HepG2 (cell line): ENCODE measurements around the gene SLC12A5. TPM values are rescaled to one million over a fixed set of nuclear protein-coding genes. Genes with fewer than 3 reads are reported as not detected.

Source experiments
- ATF3 ChIP-seq: sonication (generic); formaldehyde crosslinking; IDR thresholded peaks from 2 replicates; pipeline ENCODE4 v1.4.0; 2020; ENCODE audit warnings: missing genetic modification reagents
- GZF1 ChIP-seq: sonication (generic); formaldehyde crosslinking; IDR thresholded peaks from 2 replicates; pipeline ENCODE4 v1.5.1; 2020; ENCODE audit warnings: mild to moderate bottlenecking, missing genetic modification reagents
- IKZF1 ChIP-seq: fragments of 450-650 bp; IDR thresholded peaks from 2 replicates; pipeline ENCODE4 v1.7.1; 2016
- IKZF5 ChIP-seq: IDR thresholded peaks from 2 replicates; pipeline ENCODE4 v1.6.1; 2018; ENCODE audit warnings: missing genetic modification reagents, mild to moderate bottlenecking, missing compliant biosample characterization
- PAF1 ChIP-seq: IDR thresholded peaks from 2 replicates; pipeline ENCODE4 v1.6.1; 2016; ENCODE audit warnings: missing genetic modification reagents, missing compliant biosample characterization
- PATZ1 ChIP-seq: sonication (generic); formaldehyde crosslinking; IDR thresholded peaks from 2 replicates; pipeline ENCODE4 v1.4.0; 2020; ENCODE audit warnings: missing genetic modification reagents
- SMAD3 ChIP-seq: sonication (generic); formaldehyde crosslinking; IDR thresholded peaks from 2 replicates; pipeline ENCODE4 v1.4.0; 2020; ENCODE audit warnings: missing genetic modification reagents
- SOX5 ChIP-seq: IDR thresholded peaks from 2 replicates; pipeline ENCODE4 v1.6.1; 2016; ENCODE audit warnings: borderline replicate concordance
- TBL1XR1 ChIP-seq: fragments of 150-350 bp; IDR thresholded peaks from 2 replicates; pipeline ENCODE4 v1.6.1; 2014; ENCODE audit warnings: borderline replicate concordance, low read length; ENCODE audit not compliant: partially characterized antibody
- ZNF224 ChIP-seq: sonication (generic); formaldehyde crosslinking; IDR thresholded peaks from 2 replicates; pipeline ENCODE4 v1.5.0; 2020; ENCODE audit warnings: mild to moderate bottlenecking, missing genetic modification reagents
- ZNF441 ChIP-seq: sonication (generic); formaldehyde crosslinking; IDR thresholded peaks from 2 replicates; pipeline ENCODE4 v1.7.0; 2021; ENCODE audit warnings: missing genetic modification reagents, borderline replicate concordance
- ZNF672 ChIP-seq: sonication (generic); formaldehyde crosslinking; IDR thresholded peaks from 2 replicates; pipeline ENCODE4 v1.8.1; 2022; ENCODE audit warnings: missing genetic modification reagents
- ZSCAN22 ChIP-seq: sonication (generic); formaldehyde crosslinking; IDR thresholded peaks from 2 replicates; pipeline ENCODE4 v1.4.0; 2020; ENCODE audit warnings: mild to moderate bottlenecking, missing genetic modification reagents
- polyA plus RNA-seq, 8 experiments: library from polyadenylated mRNA; depleted of rRNA in 3 of 8; stranded (reverse) in 7 of 8; unstranded in 1 of 8; fragments of >200 nt; fragmentation: Illumina TruSeq in 4 of 8; extraction: Trizol in 4 of 8; gene quantifications; 2 replicates each; pipeline versions ENCODE4 v1.2.1 to v1.2.3, GENCODE V29; 2011 to 2016; ENCODE audit warnings: low read depth in 4 of 8, missing spikeins in 1 of 8, mixed read lengths in 1 of 8; ENCODE audit not compliant: insufficient read depth in 1 of 8
- total RNA-seq, 5 experiments: library from RNA; depleted of rRNA; stranded (reverse); fragments of >200 nt; fragmentation: Illumina TruSeq; extraction: Trizol; gene quantifications; 2 replicates each; pipeline ENCODE4 v1.2.3, GENCODE V29; 2016; ENCODE audit warnings: low read depth in 1 of 5
- TF ChIP-seq, protein P1 (sequence below): sonication (generic); formaldehyde crosslinking; IDR thresholded peaks from 2 replicates; pipeline ENCODE4 v1.5.1; 2020; ENCODE audit warnings: mild to moderate bottlenecking, missing genetic modification reagents, borderline replicate concordance
- TF ChIP-seq, protein P2 (sequence below): IDR thresholded peaks from 2 replicates; pipeline ENCODE4 v1.6.1; 2016; ENCODE audit warnings: mild to moderate bottlenecking, missing biosample characterization, missing genetic modification reagents
- TF ChIP-seq, protein P3 (sequence below): sonication (generic); formaldehyde crosslinking; IDR thresholded peaks from 2 replicates; pipeline ENCODE4 v1.4.0; 2020; ENCODE audit warnings: missing genetic modification reagents, borderline replicate concordance

The SLC12A5 gene
- total and polyA plus RNA-seq, 2 of the 13 experiments (the other 11 are each of a cell fraction or from before 2014, with no cell fraction given): 4.3 to 5.4 TPM

DNA sequence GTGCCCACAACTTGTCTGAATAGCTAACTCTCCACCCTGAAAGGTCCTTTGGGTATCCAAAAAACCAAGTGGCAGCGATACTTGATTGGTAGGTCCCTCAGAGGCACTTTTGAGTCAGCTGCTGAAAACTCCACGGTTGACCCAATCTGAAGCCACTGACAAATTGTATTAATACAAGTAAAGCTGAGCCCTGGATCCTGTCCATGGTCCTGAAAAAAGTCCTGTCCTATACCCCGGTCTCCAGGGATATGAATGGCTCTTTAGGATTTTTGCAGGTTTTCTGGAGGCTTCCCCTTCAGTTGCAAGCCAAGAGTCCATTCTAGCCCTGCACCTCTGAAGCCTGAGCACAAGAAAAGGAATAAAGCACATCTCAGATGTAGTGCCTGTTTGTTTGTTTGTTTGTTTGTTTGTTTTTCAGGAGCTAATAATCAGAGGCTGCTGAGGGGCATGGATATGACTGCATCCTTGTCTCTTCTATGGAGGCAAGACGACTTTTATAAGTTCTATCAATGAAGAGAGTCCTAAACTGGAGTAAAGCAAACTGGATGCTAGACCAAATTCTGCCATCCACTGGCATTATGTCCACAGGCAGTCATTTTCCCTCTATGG is 1.7 kb upstream of the SLC12A5 start (continued):
- TF ChIP-seq, protein P1, sequence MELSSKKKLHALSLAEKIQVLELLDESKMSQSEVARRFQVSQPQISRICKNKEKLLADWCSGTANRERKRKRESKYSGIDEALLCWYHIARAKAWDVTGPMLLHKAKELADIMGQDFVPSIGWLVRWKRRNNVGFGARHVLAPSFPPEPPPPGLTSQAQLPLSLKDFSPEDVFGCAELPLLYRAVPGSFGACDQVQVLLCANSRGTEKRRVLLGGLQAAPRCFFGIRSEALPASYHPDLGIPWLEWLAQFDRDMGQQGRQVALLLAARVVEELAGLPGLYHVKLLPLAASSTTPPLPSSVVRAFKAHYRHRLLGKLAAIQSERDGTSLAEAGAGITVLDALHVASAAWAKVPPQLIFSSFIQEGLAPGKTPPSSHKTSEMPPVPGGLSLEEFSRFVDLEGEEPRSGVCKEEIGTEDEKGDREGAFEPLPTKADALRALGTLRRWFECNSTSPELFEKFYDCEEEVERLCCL (CRISPR knock-in tag): no peak
- TF ChIP-seq ZNF441 (peak; percentile 54; the same call in 1 of the 2 replicates), TBL1XR1 (no peak), PATZ1 (CRISPR knock-in tag) (no peak), ATF3 (CRISPR knock-in tag) (no peak), IKZF1 (no peak), ZNF672 (CRISPR knock-in tag) (no peak), SMAD3 (peak; percentile 94), PAF1 (CRISPR knock-in tag) (no peak), ZNF224 (CRISPR knock-in tag) (no peak), IKZF5 (CRISPR knock-in tag) (peak; percentile 45; the same call in 1 of the 2 replicates), ZSCAN22 (CRISPR knock-in tag) (no peak), SOX5 (CRISPR knock-in tag) (no peak), GZF1 (CRISPR knock-in tag) (no peak)
- TF ChIP-seq, protein P2, sequence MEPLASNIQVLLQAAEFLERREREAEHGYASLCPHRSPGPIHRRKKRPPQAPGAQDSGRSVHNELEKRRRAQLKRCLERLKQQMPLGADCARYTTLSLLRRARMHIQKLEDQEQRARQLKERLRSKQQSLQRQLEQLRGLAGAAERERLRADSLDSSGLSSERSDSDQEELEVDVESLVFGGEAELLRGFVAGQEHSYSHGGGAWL: no peak
- TF ChIP-seq, protein P3, sequence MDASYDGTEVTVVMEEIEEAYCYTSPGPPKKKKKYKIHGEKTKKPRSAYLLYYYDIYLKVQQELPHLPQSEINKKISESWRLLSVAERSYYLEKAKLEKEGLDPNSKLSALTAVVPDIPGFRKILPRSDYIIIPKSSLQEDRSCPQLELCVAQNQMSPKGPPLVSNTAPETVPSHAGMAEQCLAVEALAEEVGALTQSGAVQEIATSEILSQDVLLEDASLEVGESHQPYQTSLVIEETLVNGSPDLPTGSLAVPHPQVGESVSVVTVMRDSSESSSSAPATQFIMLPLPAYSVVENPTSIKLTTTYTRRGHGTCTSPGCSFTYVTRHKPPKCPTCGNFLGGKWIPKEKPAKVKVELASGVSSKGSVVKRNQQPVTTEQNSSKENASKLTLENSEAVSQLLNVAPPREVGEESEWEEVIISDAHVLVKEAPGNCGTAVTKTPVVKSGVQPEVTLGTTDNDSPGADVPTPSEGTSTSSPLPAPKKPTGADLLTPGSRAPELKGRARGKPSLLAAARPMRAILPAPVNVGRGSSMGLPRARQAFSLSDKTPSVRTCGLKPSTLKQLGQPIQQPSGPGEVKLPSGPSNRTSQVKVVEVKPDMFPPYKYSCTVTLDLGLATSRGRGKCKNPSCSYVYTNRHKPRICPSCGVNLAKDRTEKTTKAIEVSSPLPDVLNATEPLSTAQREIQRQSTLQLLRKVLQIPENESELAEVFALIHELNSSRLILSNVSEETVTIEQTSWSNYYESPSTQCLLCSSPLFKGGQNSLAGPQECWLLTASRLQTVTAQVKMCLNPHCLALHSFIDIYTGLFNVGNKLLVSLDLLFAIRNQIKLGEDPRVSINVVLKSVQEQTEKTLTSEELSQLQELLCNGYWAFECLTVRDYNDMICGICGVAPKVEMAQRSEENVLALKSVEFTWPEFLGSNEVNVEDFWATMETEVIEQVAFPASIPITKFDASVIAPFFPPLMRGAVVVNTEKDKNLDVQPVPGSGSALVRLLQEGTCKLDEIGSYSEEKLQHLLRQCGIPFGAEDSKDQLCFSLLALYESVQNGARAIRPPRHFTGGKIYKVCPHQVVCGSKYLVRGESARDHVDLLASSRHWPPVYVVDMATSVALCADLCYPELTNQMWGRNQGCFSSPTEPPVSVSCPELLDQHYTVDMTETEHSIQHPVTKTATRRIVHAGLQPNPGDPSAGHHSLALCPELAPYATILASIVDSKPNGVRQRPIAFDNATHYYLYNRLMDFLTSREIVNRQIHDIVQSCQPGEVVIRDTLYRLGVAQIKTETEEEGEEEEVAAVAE: 0 out of 2 replicates have a peak, but pooled peaks have one; percentile 52
